Hepatocyte (in vitro differentiated cells): Measurements from ENCODE around the gene TDRD1.
"Not testable (repeated sequence)": the region's sequence is repeated elsewhere in the genome, so short reads cannot be mapped to it uniquely, and the experiment has no call there.

Experiments
- EZH2 ChIP-seq: fragments of 200-600 bp; sonication (generic); IDR thresholded peaks from 2 replicates; pipeline ENCODE4 v1.6.1; 2016; ENCODE audit warnings: antibody characterized with exemption, mild to moderate bottlenecking, borderline replicate concordance
- EZH2phosphoT487 ChIP-seq: fragments of 200-600 bp; sonication (generic); IDR thresholded peaks from one replicate; pipeline ENCODE4 v1.6.1; 2018; ENCODE audit warnings: antibody characterized with exemption, mild to moderate bottlenecking, low read depth, moderate library complexity; ENCODE audit not compliant: unreplicated experiment, severe bottlenecking
- TF ChIP-seq, protein P1 (sequence below): fragments of 200-600 bp; sonication (generic); IDR thresholded peaks from 2 replicates; pipeline ENCODE4 v1.5.1; 2016; ENCODE audit warnings: antibody characterized with exemption, mild to moderate bottlenecking; ENCODE audit not compliant: poor library complexity

DNA sequence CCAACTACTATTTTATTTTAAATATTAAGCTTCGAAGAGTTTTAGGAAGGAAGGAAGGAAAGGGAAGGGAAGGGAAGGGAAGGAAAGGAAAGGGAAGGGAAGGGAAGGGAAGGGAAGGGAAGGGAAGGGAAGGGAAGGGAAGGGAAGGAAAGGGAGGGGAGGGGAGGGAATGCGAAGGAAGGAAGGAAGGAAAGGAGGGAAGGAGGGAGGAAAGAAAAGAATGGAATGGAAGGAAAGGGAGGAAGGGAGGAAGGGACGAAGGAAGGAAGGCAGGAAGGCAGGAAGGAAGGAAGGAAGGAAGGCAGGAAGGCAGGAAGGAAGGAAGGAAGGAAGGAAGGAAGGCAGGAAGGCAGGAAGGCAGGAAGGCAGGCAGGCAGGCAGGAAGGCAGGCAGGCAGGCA lies 29.7 kb upstream of the TDRD1 start:
- not testable (repeated sequence) for TF ChIP-seq EZH2phosphoT487, EZH2
- TF ChIP-seq, protein P1, sequence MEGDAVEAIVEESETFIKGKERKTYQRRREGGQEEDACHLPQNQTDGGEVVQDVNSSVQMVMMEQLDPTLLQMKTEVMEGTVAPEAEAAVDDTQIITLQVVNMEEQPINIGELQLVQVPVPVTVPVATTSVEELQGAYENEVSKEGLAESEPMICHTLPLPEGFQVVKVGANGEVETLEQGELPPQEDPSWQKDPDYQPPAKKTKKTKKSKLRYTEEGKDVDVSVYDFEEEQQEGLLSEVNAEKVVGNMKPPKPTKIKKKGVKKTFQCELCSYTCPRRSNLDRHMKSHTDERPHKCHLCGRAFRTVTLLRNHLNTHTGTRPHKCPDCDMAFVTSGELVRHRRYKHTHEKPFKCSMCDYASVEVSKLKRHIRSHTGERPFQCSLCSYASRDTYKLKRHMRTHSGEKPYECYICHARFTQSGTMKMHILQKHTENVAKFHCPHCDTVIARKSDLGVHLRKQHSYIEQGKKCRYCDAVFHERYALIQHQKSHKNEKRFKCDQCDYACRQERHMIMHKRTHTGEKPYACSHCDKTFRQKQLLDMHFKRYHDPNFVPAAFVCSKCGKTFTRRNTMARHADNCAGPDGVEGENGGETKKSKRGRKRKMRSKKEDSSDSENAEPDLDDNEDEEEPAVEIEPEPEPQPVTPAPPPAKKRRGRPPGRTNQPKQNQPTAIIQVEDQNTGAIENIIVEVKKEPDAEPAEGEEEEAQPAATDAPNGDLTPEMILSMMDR, result not testable (repeated sequence)
